ENCODE results near the gene NHSL2.
"Not testable (repeated sequence)": the region's sequence is repeated elsewhere in the genome, so short reads cannot be mapped to it uniquely, and the experiment has no call there.

The NHSL2 gene

DNA sequence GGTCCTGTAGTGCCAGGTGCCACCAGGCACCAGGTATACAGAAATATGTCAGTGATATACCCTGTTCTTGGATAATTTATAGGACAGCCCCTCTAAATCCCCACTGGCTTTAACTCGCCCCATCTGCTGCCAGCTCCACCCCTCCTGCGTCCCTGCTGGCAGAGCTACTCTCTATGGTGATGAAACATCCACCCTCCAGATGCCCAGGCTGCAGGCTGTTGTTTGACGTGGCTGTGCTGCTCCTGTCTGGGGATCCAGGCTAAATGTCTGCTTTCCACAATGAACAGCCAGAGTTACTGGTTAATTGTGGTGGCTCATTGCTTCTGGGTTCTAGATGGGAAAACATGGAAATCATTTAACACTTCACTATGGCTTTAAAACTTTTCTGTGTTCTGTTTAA, 12.9 kb downstream of the NHSL2 start:
- DNase-seq: no peak

DNA sequence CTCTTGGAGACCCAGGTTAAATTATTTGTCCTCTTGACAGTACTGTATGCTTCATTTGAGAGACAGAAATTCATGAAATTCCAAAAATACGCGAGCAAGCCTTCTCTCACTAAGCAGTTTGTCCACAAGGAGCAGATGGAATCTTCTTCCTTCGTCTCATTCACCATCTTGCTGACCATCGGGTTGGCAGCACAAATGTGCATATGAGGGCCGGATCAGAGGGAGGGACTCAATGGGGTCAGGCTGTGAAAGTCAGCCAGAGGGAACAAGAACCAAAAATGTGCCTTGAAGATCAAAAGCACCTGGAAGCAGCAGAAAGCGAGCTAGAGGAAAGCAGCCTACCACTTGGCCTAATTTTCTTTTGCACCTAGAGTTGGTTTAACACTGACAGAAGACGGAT, 16.4 kb downstream of the NHSL2 start:
- no peak for DNase-seq

- no peak for DNase-seq
These were observed 18.2 kb downstream of the NHSL2 start for GRCh38 chrX:71928856-71929255.

- no peak for DNase-seq
These were observed 19.7 kb downstream of the NHSL2 start for GRCh38 chrX:71930298-71930697.

DNA sequence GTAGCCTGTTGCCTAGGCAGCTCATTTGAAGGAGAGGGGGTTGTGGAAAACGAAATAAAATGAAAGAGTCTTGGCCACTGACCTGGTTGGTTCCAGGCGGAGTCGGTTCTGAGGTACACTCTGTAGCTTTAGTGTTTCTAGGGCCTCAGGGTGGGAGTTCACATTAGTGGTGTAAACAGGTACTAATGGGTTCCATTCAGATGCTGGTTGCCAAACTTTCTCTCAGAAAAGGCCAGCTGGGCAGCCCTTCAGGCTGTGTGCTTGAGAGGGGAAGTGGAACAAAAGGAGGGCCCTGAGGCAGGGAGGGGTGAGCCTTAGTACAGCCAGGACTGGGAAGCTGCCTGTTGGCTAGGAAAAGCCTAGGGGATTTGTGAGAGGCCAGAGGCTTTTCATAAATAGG, 24.8 kb downstream of the NHSL2 start:
- DNase-seq: peak in 23 of 56 donors; percentile 0 to 36 (median 5)

- no peak for DNase-seq
These were observed 26.0 kb downstream of the NHSL2 start for GRCh38 chrX:71936632-71937031.

DNA sequence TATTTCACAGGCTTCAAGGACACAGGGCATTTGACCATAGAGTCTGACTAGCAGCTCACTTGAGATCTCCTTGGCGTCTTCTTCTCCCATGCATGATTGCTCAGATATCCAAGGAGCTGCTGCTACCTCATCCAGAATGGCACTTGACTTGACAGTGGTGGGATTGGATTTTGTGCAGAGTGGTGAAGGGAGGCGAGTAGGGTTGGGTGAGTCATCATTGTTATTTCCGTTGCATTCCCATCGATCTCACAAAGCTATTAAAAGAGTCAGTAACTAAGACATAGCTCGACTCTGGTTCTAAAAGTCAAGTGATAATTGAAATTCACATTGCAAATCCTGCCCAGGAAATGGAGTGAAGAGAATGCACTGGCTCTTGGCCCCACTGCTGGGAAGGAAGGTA, 27.7 kb downstream of the NHSL2 start:
- DNase-seq: peak in 9 of 56 donors; percentile 0 to 13 (median 4)

DNA sequence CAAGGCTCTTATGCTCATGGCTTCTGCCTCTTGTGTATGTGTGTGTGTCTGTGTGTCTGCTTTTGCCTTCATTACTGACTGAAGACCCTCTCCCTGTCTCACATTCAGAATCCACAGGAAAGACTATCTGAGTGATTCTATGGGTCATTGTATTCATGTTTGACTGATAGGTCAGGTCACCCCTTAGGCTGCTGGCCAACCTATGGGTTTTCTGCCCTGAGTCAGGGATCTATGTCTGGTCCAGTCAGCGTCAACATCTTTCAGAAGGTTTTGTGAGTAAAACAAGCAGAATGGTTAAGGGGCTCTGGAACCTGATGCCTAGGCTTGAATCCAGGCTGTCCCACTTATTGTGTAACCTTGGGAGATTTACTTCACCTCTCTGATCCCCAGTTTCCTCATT, 30.5 kb downstream of the NHSL2 start:
- DNase-seq: no peak

- peak in 11 of 56 donors; percentile 1 to 15 (median 6) for DNase-seq
These were observed 31.1 kb downstream of the NHSL2 start for GRCh38 chrX:71941776-71942175.

DNA sequence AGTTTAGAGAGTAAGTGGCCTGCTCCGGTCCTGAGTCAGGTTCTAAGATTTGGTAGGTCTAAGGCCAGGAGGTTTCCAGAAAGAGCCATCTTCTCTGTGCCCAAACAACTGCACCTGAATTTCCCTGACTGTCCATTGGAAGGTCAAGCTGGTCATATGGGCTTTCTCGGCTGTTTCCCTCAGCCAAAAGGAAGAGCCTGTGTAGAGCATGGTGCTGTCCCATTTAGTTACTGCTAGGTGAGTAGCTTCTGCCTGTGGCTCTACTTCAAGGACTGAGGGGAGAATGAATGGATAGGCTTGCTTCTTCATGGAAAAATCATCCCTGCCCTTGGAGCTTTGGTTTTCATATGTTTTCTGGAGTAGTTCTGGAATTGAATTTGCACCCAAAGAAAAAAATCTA, 33.7 kb downstream of the NHSL2 start:
- no peak for DNase-seq

DNA sequence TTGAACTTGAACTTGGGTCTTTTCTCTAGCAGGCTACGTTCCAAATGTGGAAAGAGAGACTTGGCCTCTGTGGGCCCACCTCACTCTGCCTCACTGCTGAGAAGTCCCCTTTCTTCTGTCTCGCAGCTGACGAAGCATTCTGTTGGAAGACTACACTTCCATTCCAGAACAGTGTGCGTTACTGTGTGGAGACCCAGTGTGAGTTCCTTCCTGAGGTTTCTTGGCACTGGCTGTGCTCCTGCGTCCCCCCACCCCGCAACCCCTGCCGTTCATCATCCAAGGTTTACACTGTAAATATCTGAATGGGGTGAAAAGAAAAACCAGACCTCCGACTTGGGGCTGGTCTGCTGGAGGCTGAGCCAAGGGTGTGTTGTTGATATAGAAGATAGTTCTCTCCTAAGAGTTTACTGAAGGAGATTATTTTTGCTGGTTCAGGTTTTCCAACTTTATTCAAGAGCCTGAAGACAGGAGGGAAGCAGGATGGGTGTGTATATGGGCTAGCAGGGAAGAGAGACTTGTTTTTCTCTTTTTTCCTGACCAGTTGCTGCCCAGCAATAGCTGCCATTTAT, 34.7 kb downstream of the NHSL2 start:
- DNase-seq: no peak

- no peak for DNase-seq
These were observed 38.7 kb downstream of the NHSL2 start for GRCh38 chrX:71949363-71949762.

- peak in 1 of 56 donors; percentile 1 for DNase-seq
These were observed 39.3 kb downstream of the NHSL2 start for GRCh38 chrX:71949844-71950445.

- DNase-seq: no peak
These were observed 42.7 kb downstream of the NHSL2 start for GRCh38 chrX:71953391-71953790.

GRCh38 chrX:71953946-71954345, 43.3 kb downstream of the NHSL2 start:
- DNase-seq: no peak

DNA sequence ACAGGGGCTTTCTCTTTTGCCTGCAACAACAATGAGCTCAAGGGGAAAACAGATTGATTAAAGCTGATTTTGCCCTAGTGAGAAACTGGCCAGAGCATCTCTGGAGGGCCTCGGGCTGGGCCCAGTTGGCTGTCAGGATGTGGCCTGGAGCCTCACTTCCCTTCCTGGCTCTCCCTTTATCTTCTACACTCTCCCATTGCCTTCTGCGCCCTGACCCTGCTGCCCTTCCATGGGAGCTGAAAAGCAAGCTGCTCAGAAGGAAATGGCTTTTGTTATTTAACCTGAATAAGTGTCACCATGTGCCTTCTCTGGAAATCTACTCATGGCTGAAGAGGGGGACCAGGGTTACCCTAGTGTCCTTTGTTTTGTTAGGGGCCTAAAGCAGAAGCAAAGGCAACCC, 43.8 kb downstream of the NHSL2 start:
- DNase-seq: no peak

- no peak for DNase-seq
These were observed 45.0 kb downstream of the NHSL2 start for GRCh38 chrX:71955530-71956120.

- DNase-seq: no peak
These were observed 47.6 kb downstream of the NHSL2 start for GRCh38 chrX:71958281-71958675.

DNA sequence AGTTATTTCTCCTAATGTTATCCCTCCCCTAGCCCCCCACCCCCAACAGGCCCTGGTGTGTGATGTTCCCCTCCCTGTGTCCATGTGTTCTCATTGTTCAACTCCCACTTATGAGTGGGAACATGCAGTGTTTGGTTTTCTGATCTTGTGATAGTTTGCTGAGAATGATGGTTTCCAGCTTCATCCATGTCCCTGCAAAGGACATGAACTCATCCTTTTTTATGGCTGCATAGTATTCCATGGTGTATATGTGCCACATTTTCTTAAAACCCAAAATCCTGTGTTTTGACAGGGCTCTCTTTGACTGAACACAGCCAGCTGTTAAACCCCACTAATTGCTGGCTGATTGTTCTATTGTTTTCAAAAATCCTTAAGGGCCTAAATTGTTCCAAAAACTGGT, 53.5 kb downstream of the NHSL2 start:
- DNase-seq: not testable (repeated sequence)

DNA sequence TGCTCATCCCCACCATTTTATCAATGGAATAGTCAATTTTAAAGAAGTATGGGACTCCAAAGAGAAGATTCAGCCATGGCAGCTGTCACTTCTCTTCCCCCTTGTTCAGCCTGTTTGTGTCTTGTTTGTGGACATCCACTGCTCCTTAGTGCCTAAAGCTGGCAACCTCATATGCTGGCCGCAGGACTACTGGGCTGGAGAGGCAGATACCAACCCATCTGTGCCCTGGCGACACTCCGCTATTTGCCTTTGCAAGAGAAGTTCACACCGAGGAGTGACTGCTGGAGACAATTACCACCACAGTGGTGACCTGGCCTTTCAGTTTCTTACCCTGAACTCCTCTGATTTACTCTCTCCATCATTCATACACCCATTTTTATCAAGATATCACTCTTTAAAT, 64.3 kb downstream of the NHSL2 start:
- DNase-seq: no peak

DNA sequence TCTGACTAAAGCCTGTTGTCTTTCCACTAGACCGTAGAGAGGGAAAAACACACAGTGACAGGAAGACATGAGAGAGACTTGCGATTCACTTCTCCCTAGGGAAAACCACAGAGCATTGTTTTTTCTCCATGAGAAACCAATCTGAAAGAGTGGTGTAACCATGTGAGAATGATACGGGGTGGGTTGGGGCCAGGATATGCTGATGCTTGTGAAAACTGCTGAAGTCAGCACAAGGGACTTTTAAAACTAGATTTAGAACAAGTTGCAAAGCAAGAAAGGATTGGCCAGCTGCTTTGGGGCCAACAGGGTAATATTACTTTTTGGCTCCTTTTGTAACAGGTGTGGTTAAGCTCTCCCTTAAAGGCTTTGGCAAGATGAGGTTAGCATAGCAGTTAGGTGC, 66.1 kb downstream of the NHSL2 start:
- no peak for DNase-seq

DNA sequence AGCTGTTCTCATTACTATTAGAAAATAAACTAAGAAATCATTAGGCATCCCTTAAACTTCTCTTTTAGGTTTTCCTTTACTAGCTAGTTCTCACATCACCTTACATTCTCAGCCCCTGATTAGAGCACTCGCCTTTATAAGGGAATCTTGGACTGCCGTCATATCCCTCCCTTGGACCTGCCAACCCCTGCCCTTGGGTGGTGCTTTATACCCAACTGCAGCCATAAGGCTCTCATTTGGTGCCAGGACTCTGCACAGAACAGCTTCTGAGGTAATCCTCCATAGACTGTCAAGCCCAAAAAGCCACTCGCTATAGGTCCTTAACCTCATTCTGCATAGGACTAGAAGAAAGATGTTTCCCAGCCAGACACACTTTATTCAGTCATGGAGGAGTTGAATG, 67.5 kb downstream of the NHSL2 start:
- DNase-seq: no peak

GRCh38 chrX:71989768-71990426, 79.3 kb downstream of the NHSL2 start:
- peak in 21 of 56 donors; percentile 0 to 52 (median 7) for DNase-seq
